HCT116 (cell line): ENCODE results near the gene SIRT6. TPM values are rescaled to one million over a fixed set of nuclear protein-coding genes. Genes with fewer than 3 reads are reported as not detected.

Source experiments
- ATAC-seq: fragments of 200-7000 bp; cut with Tn5 transposase; 2 replicates; pipeline ENCODE4 v1.9.1; 2020; ENCODE audit warnings: mild to moderate bottlenecking, moderate library complexity
- BruUV-seq: library from RNA; stranded (reverse); fragments of 400-500 nt; replicated peaks from 2 replicates; lab custom pipeline; 2021; lab: Mats Ljungman, UMichigan
- CTCF ChIA-PET: fragments of 300-600 bp; sonication (Branson Sonifier 250); formaldehyde crosslinking; loops from one replicate; lab custom pipeline; 2021; ENCODE audit warnings: antibody characterized with exemption; lab: Charles Lee
- POLR2A ChIA-PET: fragments of 300-600, 350-600 bp; sonication (Branson Sonifier 250); formaldehyde crosslinking; loops from one replicate; lab custom pipeline; 2021; ENCODE audit warnings: antibody characterized with exemption; lab: Charles Lee
- RAD21 ChIA-PET, 2 experiments: fragments of 300-600 bp; sonication (Branson Sonifier 250); formaldehyde crosslinking; loops; one replicate each; lab custom pipeline; 2023; ENCODE audit warnings: low total read pairs in 2 of 2; ENCODE audit not compliant: uncharacterized antibody in 2 of 2, unreplicated experiment in 2 of 2, low non-redundant PET in 1 of 2; lab: Charles Lee
- DNase-seq: peaks from one replicate; pipeline ENCODE4 v3.0.0-alpha.2; 2010; ENCODE audit warnings: low read depth, low spot score
- H2AFZ ChIP-seq: fragments of 200-600 bp; shearing (Covaris generic), sonication (generic); 2 replicates; pipeline ENCODE4 v1.6.1; 2017; ENCODE audit warnings: low read depth, mixed run types, mixed read lengths, antibody characterized with exemption, low read length; ENCODE audit not compliant: poor library complexity, severe bottlenecking
- H3K27ac ChIP-seq: 2 replicates; pipeline ENCODE4 v1.5.1; 2012; ENCODE audit warnings: low read depth, low read length
- H3K27me3 ChIP-seq: fragments of 200-600 bp; sonication (generic); 2 replicates; pipeline ENCODE4 v1.6.1; 2016; ENCODE audit warnings: mixed run types, low read length, mixed read lengths; ENCODE audit not compliant: insufficient read depth
- H3K36me3 ChIP-seq, 2 experiments: fragments of 200-500 bp in 1 of 2; fragments of 200-600 bp in 1 of 2; sonication (Bioruptor generic) in 1 of 2; sonication (generic) in 1 of 2; 2 replicates each; pipeline versions ENCODE4 v1.5.1 to v1.6.1; 2014 to 2016; ENCODE audit warnings: low read length in 2 of 2, inconsistent platforms in 1 of 2, mixed read lengths in 1 of 2, mixed run types in 1 of 2; ENCODE audit not compliant: insufficient read depth in 2 of 2, control insufficient read depth in 1 of 2
- H3K4me1 ChIP-seq, 2 experiments: fragments of 200-600 bp in 1 of 2; sonication (generic) in 1 of 2; 2 replicates each; pipeline versions ENCODE4 v1.5.1 to v1.6.1; 2012 to 2017; ENCODE audit warnings: low read length in 2 of 2, inconsistent platforms in 1 of 2, mild to moderate bottlenecking in 1 of 2, mixed read lengths in 1 of 2, mixed run types in 1 of 2, moderate library complexity in 1 of 2; ENCODE audit not compliant: insufficient read depth in 2 of 2, control insufficient read depth in 1 of 2
- H3K4me2 ChIP-seq: fragments of 200-600 bp; sonication (generic); 2 replicates; pipeline ENCODE4 v1.6.1; 2017; ENCODE audit warnings: mixed run types, low read length, mixed read lengths
- H3K4me3 ChIP-seq, 2 experiments: fragments of 200-600 bp in 1 of 2; sonication (generic) in 1 of 2; replicated peaks in 1 of 2; 2 replicates each; pipeline ENCODE4 v1.5.1; 2011 to 2016; ENCODE audit warnings: low read length in 2 of 2, control low read depth in 1 of 2, low read depth in 1 of 2, mild to moderate bottlenecking in 1 of 2, mixed read lengths in 1 of 2, mixed run types in 1 of 2
- H3K79me2 ChIP-seq: fragments of 200-600 bp; sonication (generic); 2 replicates; pipeline ENCODE4 v1.6.1; 2017; ENCODE audit warnings: mild to moderate bottlenecking, mixed run types, low read length, moderate library complexity, mixed read lengths; ENCODE audit not compliant: insufficient read depth
- H3K9ac ChIP-seq: fragments of 200-600 bp; sonication (generic); 2 replicates; pipeline ENCODE4 v1.6.1; 2016; ENCODE audit warnings: low read length, mixed read lengths
- H3K9me2 ChIP-seq: fragments of 200-600 bp; sonication (generic), shearing (Covaris generic); 2 replicates; pipeline ENCODE4 v1.6.1; 2017; ENCODE audit warnings: mixed run types, mild to moderate bottlenecking, moderate library complexity; ENCODE audit not compliant: insufficient read depth
- H3K9me3 ChIP-seq, 2 experiments: fragments of 200-500 bp in 1 of 2; fragments of 200-600 bp in 1 of 2; sonication (Bioruptor generic) in 1 of 2; sonication (generic) in 1 of 2; 2 replicates each; pipeline ENCODE4 v1.6.1; 2014 to 2017; ENCODE audit warnings: low read length in 2 of 2, mixed read lengths in 2 of 2, inconsistent platforms in 1 of 2, low read depth in 1 of 2, mild to moderate bottlenecking in 1 of 2, mixed run types in 1 of 2, moderate library complexity in 1 of 2; ENCODE audit not compliant: control insufficient read depth in 1 of 2, insufficient read depth in 1 of 2
- H4K20me1 ChIP-seq: fragments of 200-600 bp; sonication (generic), shearing (Covaris generic); 2 replicates; pipeline ENCODE4 v1.6.1; 2017; ENCODE audit warnings: mixed run types, mild to moderate bottlenecking, moderate library complexity; ENCODE audit not compliant: insufficient read depth
- CBX3 ChIP-seq: IDR thresholded peaks from 2 replicates; pipeline ENCODE4 v1.6.1; 2012; ENCODE audit warnings: low read depth
- EGR1 ChIP-seq: IDR thresholded peaks from 2 replicates; pipeline ENCODE4 v1.6.1; 2012; ENCODE audit warnings: low read depth
- EZH2phosphoT487 ChIP-seq: fragments of 200-600 bp; IDR thresholded peaks from 2 replicates; pipeline ENCODE4 v1.6.1; 2018; ENCODE audit warnings: antibody characterized with exemption, borderline replicate concordance
- FOSL1 ChIP-seq: IDR thresholded peaks from 2 replicates; pipeline ENCODE4 v1.6.1; 2012; ENCODE audit warnings: low read depth
- JUND ChIP-seq: IDR thresholded peaks from 2 replicates; pipeline ENCODE4 v1.6.1; 2012
- POLR2A ChIP-seq: IDR thresholded peaks from 2 replicates; pipeline ENCODE4 v1.7.0; 2011; ENCODE audit warnings: borderline replicate concordance; ENCODE audit not compliant: insufficient read depth, insufficient read length; ENCODE audit errors: extremely low read depth
- POLR2AphosphoS5 ChIP-seq: IDR thresholded peaks from 2 replicates; pipeline ENCODE4 v1.6.1; 2011; ENCODE audit warnings: mild to moderate bottlenecking, low read depth, low read length, moderate library complexity
- SIN3A ChIP-seq: IDR thresholded peaks from 2 replicates; pipeline ENCODE4 v1.6.1; 2012; ENCODE audit warnings: low read depth
- SP1 ChIP-seq: IDR thresholded peaks from 2 replicates; pipeline ENCODE4 v1.6.1; 2012; ENCODE audit warnings: low read depth
- SRF ChIP-seq: IDR thresholded peaks from 2 replicates; pipeline ENCODE4 v1.6.1; 2012; ENCODE audit warnings: low read depth
- TCF7L2 ChIP-seq: IDR thresholded peaks from 2 replicates; pipeline ENCODE4 v1.7.0; 2011; ENCODE audit warnings: borderline replicate concordance, inconsistent platforms; ENCODE audit not compliant: insufficient read depth, insufficient read length; ENCODE audit errors: extremely low read depth
- YY1 ChIP-seq: IDR thresholded peaks from 2 replicates; pipeline ENCODE4 v1.6.1; 2011; ENCODE audit warnings: low read length, low read depth, moderate library complexity, mild to moderate bottlenecking; ENCODE audit not compliant: insufficient replicate concordance; ENCODE audit errors: extremely low read depth
- ZNF274 ChIP-seq: fragments of 200-500 bp; sonication (Bioruptor generic); IDR thresholded peaks from 2 replicates; pipeline ENCODE4 v1.6.1; 2014; ENCODE audit warnings: mild to moderate bottlenecking, low read depth, low read length, inconsistent platforms
- intact Hi-C: fragments of 100-400 bp; cut with micrococcal nuclease; formaldehyde crosslinking; loops from 2 replicates; pipeline ENCODE4 v1.10.0; 2022
- total RNA-seq: library from RNA; stranded (reverse); gene quantifications from one replicate; pipeline ENCODE4 v1.2.1, GENCODE V29; 2021; ENCODE audit not compliant: unreplicated experiment
- TF ChIP-seq, protein P1 (sequence below), 3 experiments: fragments of 200-600 bp in 1 of 3; sonication (generic) in 1 of 3; IDR thresholded peaks in 2 of 3; conservative IDR thresholded peaks in 1 of 3; 2 replicates each; pipeline ENCODE4 v1.5.1; 2012 to 2017; ENCODE audit warnings: low read depth in 2 of 3, low read length in 2 of 3, antibody characterized with exemption in 1 of 3, borderline replicate concordance in 1 of 3, control low read depth in 1 of 3, mild to moderate bottlenecking in 1 of 3, mixed read lengths in 1 of 3, mixed run types in 1 of 3, moderate library complexity in 1 of 3; ENCODE audit not compliant: insufficient read depth in 1 of 3

Gene SIRT6
- total RNA-seq, 1 experiment from 2014 or later: 36.3 TPM

DNA sequence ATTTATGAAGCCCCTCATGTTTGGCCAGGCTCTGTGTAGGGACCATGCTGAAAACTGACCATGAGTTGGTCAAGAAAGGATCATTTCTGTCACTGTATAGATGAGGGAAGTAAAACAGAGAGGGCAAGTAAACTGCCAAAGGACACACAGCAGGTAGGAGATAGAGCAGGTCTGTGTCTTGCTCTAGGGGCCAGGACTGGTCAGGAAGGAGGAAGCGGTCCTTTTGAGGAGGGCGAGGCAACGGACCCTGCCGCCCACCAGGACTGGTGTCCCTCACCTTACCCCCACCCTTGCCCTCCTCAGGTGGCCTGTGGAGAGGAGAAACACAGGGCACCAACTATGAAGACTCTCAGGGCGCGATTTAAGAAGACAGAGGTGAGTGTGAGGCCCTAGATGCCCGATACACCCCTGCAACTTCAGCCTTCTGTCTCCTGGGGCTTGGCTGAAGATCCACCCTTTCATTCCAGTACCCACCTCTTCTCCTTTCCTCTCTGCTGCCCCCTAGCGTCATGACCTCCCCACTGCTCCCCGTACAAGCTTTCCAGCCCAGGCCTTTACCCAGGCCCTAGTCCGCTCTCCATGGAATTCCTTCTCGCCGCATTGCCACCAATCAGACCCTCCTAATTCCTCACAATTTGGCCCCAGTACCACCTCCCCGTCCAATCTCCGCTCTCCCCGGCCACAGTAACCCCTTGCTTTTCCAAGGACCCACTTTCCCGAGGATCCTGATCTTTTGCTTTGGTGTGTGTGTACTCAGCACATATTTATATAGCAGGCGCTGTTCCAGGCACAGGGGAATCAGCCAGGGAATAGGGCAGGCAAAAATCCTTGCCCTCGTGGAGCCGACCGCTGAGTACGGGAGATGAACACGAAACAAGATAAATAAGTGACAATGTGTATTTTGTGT, 4.0 kb upstream of the SIRT6 start:
- Histone ChIP-seq H3K9me3 (no peaks in the 10 kb centered on the region), H3K9ac (peak overlapping the region; percentile 39), H3K4me3 (no peak overlapping the region; a peak in 1 of 4 replicates), H3K9me2 (no peaks in the 10 kb centered on the region), H3K27ac (no peak overlapping the region), H3K4me2 (peak overlapping the region; percentile 69), H3K79me2 (peaks cover 8% of the 10 kb centered on the region), H3K36me3 (no peaks in the 10 kb centered on the region), H3K27me3 (no peaks in the 10 kb centered on the region), H2AFZ (peak overlapping the region; percentile 97), H3K4me1 (peaks cover under 1 to 17% of the 10 kb centered on the region in 2 experiments; a peak in 3 of 4 replicates), H4K20me1 (no peaks in the 10 kb centered on the region)
- RAD21 ChIA-PET: no interaction called here
- POLR2A ChIA-PET: no interaction called here
- DNase-seq (peak; percentile 61), ATAC-seq (peak; percentile 83)
- no TSS peak for BruUV-seq
- TF ChIP-seq, protein P1, sequence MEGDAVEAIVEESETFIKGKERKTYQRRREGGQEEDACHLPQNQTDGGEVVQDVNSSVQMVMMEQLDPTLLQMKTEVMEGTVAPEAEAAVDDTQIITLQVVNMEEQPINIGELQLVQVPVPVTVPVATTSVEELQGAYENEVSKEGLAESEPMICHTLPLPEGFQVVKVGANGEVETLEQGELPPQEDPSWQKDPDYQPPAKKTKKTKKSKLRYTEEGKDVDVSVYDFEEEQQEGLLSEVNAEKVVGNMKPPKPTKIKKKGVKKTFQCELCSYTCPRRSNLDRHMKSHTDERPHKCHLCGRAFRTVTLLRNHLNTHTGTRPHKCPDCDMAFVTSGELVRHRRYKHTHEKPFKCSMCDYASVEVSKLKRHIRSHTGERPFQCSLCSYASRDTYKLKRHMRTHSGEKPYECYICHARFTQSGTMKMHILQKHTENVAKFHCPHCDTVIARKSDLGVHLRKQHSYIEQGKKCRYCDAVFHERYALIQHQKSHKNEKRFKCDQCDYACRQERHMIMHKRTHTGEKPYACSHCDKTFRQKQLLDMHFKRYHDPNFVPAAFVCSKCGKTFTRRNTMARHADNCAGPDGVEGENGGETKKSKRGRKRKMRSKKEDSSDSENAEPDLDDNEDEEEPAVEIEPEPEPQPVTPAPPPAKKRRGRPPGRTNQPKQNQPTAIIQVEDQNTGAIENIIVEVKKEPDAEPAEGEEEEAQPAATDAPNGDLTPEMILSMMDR (IDR thresholded peaks at IDR 0.05 in 2 of 3, conservative IDR thresholded peaks at IDR 0.05 in 1 of 3; ENCODE audit: borderline replicate concordance in 1 of 3, insufficient read depth in 1 of 3, low read depth in 2 of 3, low read length in 2 of 3): peak; percentile 83 to 90 (median 88)
- no peak for TF ChIP-seq EGR1
- intact Hi-C loops: loop anchor here (5.0 kb wide), 2 partner anchors 44 to 199 kb away; partner anchors contain the start of gene EEF2
- CTCF ChIA-PET: interaction anchor here (0.6 to 1.7 kb wide), 5 partner anchors 12 to 198 kb away, joined by 3 to 13 read pairs (median 3); no protein-coding TSS in a partner anchor

DNA sequence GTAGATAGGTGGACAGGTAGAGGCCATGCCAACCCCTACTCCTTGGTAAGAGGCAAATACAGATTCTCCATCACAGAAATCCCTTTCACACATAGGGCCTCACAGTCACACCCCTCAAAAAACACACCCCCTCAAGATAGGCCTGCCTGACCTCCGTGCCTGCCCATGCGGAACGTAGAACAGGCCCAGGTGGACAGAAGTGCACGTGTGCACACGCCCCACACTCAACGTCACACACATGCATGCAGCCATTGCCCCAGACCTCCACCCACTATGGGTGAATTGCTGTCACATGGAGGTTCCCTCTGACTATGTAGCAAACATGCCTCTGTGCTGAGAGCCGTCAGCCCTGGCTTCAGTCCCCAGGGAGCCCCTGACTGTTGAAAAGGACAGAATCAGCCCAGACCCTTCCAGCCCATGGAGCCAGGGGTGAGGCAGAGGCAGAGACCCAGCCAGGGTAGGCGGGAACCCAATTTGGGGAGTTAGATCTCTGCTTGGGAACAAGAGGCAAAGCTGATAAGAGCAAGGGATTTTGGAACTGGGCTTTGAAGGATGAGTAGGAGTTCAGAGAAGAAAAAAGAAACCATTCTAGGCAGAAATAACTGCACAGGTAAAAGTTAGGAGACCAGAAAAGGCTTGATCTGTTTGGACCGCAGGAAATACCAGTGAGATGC, 3.2 kb upstream of the SIRT6 start:
- no TSS peak for BruUV-seq
- no peak for TF ChIP-seq POLR2AphosphoS5
- no peak for TF ChIP-seq ZNF274
- TF ChIP-seq SRF: no peak
- TF ChIP-seq EZH2phosphoT487: no peak
- no peak for TF ChIP-seq FOSL1
- TF ChIP-seq SIN3A: no peak
- no peak for TF ChIP-seq JUND
- TF ChIP-seq POLR2A: no peak
- TF ChIP-seq TCF7L2: no peak
- no peak for TF ChIP-seq SP1
- TF ChIP-seq YY1: no peak
- no peak for TF ChIP-seq CBX3
- no peak for TF ChIP-seq EGR1

More for the DNA sequence above, 3.2 kb upstream of the SIRT6 start:
- intact Hi-C loops: loop anchor here (5.0 kb wide), 2 partner anchors 43 to 198 kb away; partner anchors contain the start of gene EEF2
- H3K9me3 ChIP-seq: no peaks in the 10 kb centered on the region
- no peaks in the 10 kb centered on the region for H4K20me1 ChIP-seq
- H3K27ac ChIP-seq: no peak overlapping the region
- no peak overlapping the region for H2AFZ ChIP-seq
- DNase-seq: no peak
- H3K27me3 ChIP-seq: no peaks in the 10 kb centered on the region
- no peaks in the 10 kb centered on the region for H3K36me3 ChIP-seq
- ChIA-PET POLR2A (no interaction called here), CTCF (no interaction called here), RAD21 (no interaction called here)
- peaks cover 8 to 25% of the 10 kb centered on the region in 2 experiments for H3K4me1 ChIP-seq
- no peaks in the 10 kb centered on the region for H3K9me2 ChIP-seq
- no peak overlapping the region for H3K4me3 ChIP-seq
- no peak overlapping the region for H3K4me2 ChIP-seq
- peaks cover 15% of the 10 kb centered on the region for H3K79me2 ChIP-seq
- ATAC-seq: no peak
- no peak overlapping the region for H3K9ac ChIP-seq
